HL-60 (cell line): ENCODE results near the gene OR2M4.

Experiments
- DNase-seq, 2 experiments: peaks; one replicate each; pipeline ENCODE4 v3.0.0-alpha.2; 2010 to 2020; ENCODE audit warnings: low read depth in 1 of 2, low spot score in 1 of 2
- H3K27ac ChIP-seq: fragments of 250-450 bp; sonication (Bioruptor Pico); replicated peaks from 2 replicates; pipeline ENCODE4 v1.5.1; 2020; ENCODE audit warnings: mild to moderate bottlenecking, moderate library complexity
- H3K27me3 ChIP-seq: fragments of 250-450 bp; sonication (Bioruptor Pico); 2 replicates; pipeline ENCODE4 v1.5.1; 2021; ENCODE audit warnings: mild to moderate bottlenecking, moderate library complexity; ENCODE audit not compliant: insufficient read depth, poor library complexity, severe bottlenecking
- H3K4me3 ChIP-seq: replicated peaks from 2 replicates; pipeline ENCODE4 v1.5.1; 2011; ENCODE audit warnings: mild to moderate bottlenecking, control low read depth, low read length; ENCODE audit not compliant: insufficient read depth
- CTCF ChIP-seq: IDR thresholded peaks from one replicate; pipeline ENCODE4 v1.5.1; 2011; ENCODE audit warnings: low read length, control low read depth, inconsistent platforms; ENCODE audit not compliant: insufficient read depth
- GABPA ChIP-seq: IDR thresholded peaks from 2 replicates; pipeline ENCODE4 v1.6.1; 2012; ENCODE audit warnings: low read depth
- POLR2AphosphoS5 ChIP-seq: IDR thresholded peaks from 2 replicates; pipeline ENCODE4 v1.6.1; 2012; ENCODE audit warnings: low read depth
- SPI1 ChIP-seq: IDR thresholded peaks from 2 replicates; pipeline ENCODE4 v1.6.1; 2012; ENCODE audit warnings: low read depth, mild to moderate bottlenecking, borderline replicate concordance
- long read RNA-seq: library from polyadenylated mRNA; unstranded; transcript quantifications from one replicate; pipeline ENCODE4 v2.0.0, GENCODE V29; 2020
- TF ChIP-seq, protein P1 (sequence below): IDR thresholded peaks from 2 replicates; pipeline ENCODE4 v1.6.1; 2012; ENCODE audit warnings: low read depth; ENCODE audit not compliant: insufficient replicate concordance

Gene OR2M4, protein sequence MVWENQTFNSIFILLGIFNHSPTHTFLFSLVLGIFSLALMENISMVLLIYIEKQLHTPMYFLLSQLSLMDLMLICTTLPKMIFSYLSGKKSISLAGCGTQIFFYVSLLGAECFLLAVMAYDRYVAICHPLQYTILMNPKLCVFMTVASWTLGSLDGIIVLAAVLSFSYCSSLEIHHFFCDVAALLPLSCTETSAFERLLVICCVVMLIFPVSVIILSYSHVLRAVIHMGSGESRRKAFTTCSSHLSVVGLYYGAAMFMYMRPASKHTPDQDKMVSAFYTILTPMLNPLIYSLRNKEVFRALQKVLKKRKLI
- long read RNA-seq: 0 reads

- no peak for TF ChIP-seq CTCF
- TF ChIP-seq SPI1: no peak
- H3K4me3 ChIP-seq: no peak within 1 kb of the TSS
- DNase-seq: no peak
- H3K27me3 ChIP-seq: no peaks in the 10 kb centered on the region
- no peak within 1 kb of the TSS for H3K27ac ChIP-seq
Measured at GRCh38 chr1:248231117-248231516, at the start of gene OR2M4. Gene OR2M4, plus strand, starts transcription at chr1:248231417. Its CDS starts 7,512 bp downstream, at chr1:248238929.

DNA sequence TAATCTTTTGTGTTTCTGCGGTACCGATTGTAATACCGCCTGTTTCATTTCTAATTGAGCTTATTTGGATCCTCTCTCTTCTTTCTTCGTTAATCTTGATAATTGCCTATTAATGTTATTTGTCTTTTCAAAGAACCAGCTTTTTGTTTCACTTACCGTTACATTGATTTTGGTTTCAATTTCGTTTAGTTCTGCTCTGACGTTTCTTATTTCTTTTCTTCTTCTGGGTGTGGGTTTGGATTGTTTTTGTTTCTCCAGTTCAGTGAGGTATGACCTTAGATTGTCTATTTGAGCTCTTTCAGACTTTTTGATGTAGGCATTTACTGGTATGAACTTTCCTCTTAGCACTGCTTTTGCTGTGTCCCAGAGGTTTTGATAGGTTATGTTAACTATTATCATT lies 47.2 kb upstream of the OR2M4 start:
- H3K4me3 ChIP-seq: no peak overlapping the region
- DNase-seq: no peak
- no peak overlapping the region for H3K27ac ChIP-seq
- H3K27me3 ChIP-seq: no peaks in the 10 kb centered on the region
- TF ChIP-seq SPI1: no peak
- TF ChIP-seq, protein P1, sequence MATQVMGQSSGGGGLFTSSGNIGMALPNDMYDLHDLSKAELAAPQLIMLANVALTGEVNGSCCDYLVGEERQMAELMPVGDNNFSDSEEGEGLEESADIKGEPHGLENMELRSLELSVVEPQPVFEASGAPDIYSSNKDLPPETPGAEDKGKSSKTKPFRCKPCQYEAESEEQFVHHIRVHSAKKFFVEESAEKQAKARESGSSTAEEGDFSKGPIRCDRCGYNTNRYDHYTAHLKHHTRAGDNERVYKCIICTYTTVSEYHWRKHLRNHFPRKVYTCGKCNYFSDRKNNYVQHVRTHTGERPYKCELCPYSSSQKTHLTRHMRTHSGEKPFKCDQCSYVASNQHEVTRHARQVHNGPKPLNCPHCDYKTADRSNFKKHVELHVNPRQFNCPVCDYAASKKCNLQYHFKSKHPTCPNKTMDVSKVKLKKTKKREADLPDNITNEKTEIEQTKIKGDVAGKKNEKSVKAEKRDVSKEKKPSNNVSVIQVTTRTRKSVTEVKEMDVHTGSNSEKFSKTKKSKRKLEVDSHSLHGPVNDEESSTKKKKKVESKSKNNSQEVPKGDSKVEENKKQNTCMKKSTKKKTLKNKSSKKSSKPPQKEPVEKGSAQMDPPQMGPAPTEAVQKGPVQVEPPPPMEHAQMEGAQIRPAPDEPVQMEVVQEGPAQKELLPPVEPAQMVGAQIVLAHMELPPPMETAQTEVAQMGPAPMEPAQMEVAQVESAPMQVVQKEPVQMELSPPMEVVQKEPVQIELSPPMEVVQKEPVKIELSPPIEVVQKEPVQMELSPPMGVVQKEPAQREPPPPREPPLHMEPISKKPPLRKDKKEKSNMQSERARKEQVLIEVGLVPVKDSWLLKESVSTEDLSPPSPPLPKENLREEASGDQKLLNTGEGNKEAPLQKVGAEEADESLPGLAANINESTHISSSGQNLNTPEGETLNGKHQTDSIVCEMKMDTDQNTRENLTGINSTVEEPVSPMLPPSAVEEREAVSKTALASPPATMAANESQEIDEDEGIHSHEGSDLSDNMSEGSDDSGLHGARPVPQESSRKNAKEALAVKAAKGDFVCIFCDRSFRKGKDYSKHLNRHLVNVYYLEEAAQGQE: no peak
- no peak for TF ChIP-seq GABPA
- TF ChIP-seq POLR2AphosphoS5: no peak
- TF ChIP-seq CTCF: no peak

DNA sequence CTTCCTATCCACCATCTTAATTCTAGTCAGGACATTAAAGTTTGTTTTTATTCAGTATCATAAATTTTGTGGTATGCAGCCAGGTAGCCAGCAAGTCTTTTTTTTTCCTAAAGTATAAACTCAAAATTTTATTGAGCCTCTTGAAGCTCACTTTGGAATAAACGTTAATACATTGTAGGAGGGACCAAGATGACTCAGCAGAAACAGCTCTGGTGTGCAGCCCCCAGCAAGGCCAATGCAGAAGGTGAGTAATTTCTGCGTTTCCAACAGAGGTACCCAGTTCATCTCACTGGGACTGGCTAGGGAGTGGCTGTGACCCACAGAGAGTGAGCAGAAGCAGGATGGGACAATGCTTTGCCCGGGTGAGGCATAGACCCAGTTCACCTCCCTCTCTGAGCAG lies 43.9 kb upstream of the OR2M4 start:
- no peak overlapping the region for H3K27ac ChIP-seq
- no peaks in the 10 kb centered on the region for H3K27me3 ChIP-seq
- TF ChIP-seq, protein P1: no peak
- no peak for TF ChIP-seq SPI1
- TF ChIP-seq CTCF: no peak
- no peak for TF ChIP-seq POLR2AphosphoS5
- TF ChIP-seq GABPA: no peak

GRCh38 chr1:248189026-248189425 lies 42.2 kb upstream of the OR2M4 start:
- H3K27me3 ChIP-seq: no peaks in the 10 kb centered on the region
- H3K27ac ChIP-seq: no peak overlapping the region
- TF ChIP-seq CTCF: no peak
- TF ChIP-seq, protein P1: no peak
- no peak for TF ChIP-seq SPI1
- TF ChIP-seq POLR2AphosphoS5: no peak
- no peak for TF ChIP-seq GABPA
- no peak overlapping the region for H3K4me3 ChIP-seq
- no peak for DNase-seq

More for the DNA sequence above, 43.9 kb upstream of the OR2M4 start:
- no peak overlapping the region for H3K4me3 ChIP-seq
- DNase-seq: no peak
